Activated T-helper 1 cell treated with anti-CD3 and anti-CD28 coated beads, Interleukin-12 subunit alpha, Interleukin-12 subunit beta, Interleukin-2, Interleukin-4 antibody, amounts not matched to agents 30 ng/mL and 10 ng/mL and 1 ng/mL, durations not matched to agents 14 hours and 24 hours and 36 hours (primary cell): Measurements from ENCODE around the gene TXNL4B. TPM values are rescaled to one million over a fixed set of nuclear protein-coding genes. Genes with fewer than 3 reads are reported as not detected.

Experiments used
- DNase-seq: peaks from one replicate; pipeline ENCODE4 v3.0.0; 2021; ENCODE audit warnings: low spot score
- H3K27ac Mint-ChIP-seq: one replicate; pipeline ENCODE4 v1.8.0; 2021; ENCODE audit warnings: mild to moderate bottlenecking, mixed read lengths
- H3K27me3 Mint-ChIP-seq: one replicate; pipeline ENCODE4 v1.8.0; 2022; ENCODE audit warnings: mild to moderate bottlenecking, moderate library complexity, mixed read lengths; ENCODE audit not compliant: insufficient read depth
- H3K36me3 Mint-ChIP-seq: one replicate; pipeline ENCODE4 v1.8.0; 2021; ENCODE audit warnings: low read depth, mixed read lengths
- H3K4me1 Mint-ChIP-seq: one replicate; pipeline ENCODE4 v1.8.0; 2021; ENCODE audit warnings: low read depth, mixed read lengths
- H3K4me3 Mint-ChIP-seq: one replicate; pipeline ENCODE4 v1.8.0; 2021; ENCODE audit warnings: mild to moderate bottlenecking, moderate library complexity, mixed read lengths
- H3K9me3 Mint-ChIP-seq: one replicate; pipeline ENCODE4 v1.8.0; 2021; ENCODE audit warnings: mixed read lengths
- intact Hi-C: fragments of 100-400 bp; cut with micrococcal nuclease; formaldehyde crosslinking; loops from one replicate; pipeline ENCODE4 v1.15.1; 2024
- total RNA-seq: library from RNA; stranded (reverse); gene quantifications from 2 replicates; pipeline ENCODE4 v1.2.3, GENCODE V29; 2022

Gene TXNL4B
- total RNA-seq, 1 donor from 2014 or later: 25.1 TPM

DNA sequence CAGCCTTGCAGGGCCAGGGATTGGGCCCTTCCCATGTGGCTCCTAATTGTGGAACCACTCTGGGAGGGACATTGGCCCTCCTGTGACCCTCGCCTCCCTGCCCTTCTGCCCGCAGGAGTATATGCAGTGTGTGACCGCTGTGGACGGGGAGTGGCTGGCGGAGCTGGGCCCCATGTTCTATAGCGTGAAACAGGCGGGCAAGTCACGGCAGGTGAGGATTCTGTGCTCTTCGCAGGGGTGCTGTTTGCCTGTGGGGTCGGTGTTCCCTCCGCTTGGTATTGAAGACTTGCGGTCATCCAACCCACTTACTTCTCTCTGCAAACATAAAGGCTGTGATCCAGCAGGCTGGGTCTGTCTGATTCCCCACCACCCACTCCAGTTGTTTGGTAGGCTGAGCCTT is 15.9 kb upstream of the TXNL4B start:
- H3K36me3 Mint-ChIP-seq: peaks cover 62% of the 10 kb centered on the region
- H3K4me1 Mint-ChIP-seq: no peaks in the 10 kb centered on the region
- intact Hi-C loops: no loop called here
- H3K4me3 Mint-ChIP-seq: no peak overlapping the region
- H3K27me3 Mint-ChIP-seq: no peaks in the 10 kb centered on the region
- no peaks in the 10 kb centered on the region for H3K9me3 Mint-ChIP-seq
- H3K27ac Mint-ChIP-seq: no peak overlapping the region
- no peak for DNase-seq

DNA sequence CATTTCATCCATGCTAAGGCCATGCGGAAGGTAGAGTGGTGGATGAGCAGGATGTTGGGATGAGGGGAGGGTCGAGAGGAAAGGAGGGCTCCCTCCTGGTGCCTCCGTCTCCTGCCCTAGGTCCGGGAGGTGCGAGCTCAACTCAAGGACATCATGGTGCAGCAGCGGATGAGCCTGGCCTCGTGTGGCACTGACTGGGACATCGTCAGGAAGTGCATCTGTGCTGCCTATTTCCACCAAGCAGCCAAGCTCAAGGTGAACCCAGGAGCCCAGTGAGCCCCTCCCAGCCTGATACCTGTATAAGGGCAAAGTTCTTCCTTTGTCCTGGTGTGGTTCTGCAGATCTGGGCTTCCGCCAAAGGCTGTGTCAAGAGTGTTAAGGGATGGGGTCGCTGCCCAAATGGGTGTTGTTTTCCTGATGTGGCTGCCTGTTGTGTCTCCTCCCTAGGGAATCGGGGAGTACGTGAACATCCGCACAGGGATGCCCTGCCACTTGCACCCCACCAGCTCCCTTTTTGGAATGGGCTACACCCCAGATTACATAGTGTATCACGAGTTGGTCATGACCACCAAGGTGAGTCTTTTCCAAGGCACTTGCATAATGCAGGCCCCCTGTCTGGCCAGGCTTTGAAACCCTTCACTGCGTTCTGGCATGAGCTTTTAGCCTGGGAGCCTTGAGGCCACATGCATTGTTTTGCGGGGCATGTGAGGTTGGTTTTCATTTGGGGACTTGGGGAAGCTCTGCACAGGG is 15.1 kb upstream of the TXNL4B start:
- no peaks in the 10 kb centered on the region for H3K9me3 Mint-ChIP-seq
- H3K27me3 Mint-ChIP-seq: no peaks in the 10 kb centered on the region
- H3K4me1 Mint-ChIP-seq: no peaks in the 10 kb centered on the region
- peaks cover 67% of the 10 kb centered on the region for H3K36me3 Mint-ChIP-seq
- intact Hi-C loops: no loop called here
- no peak for DNase-seq
- no peak overlapping the region for H3K27ac Mint-ChIP-seq
- no peak overlapping the region for H3K4me3 Mint-ChIP-seq

DNA sequence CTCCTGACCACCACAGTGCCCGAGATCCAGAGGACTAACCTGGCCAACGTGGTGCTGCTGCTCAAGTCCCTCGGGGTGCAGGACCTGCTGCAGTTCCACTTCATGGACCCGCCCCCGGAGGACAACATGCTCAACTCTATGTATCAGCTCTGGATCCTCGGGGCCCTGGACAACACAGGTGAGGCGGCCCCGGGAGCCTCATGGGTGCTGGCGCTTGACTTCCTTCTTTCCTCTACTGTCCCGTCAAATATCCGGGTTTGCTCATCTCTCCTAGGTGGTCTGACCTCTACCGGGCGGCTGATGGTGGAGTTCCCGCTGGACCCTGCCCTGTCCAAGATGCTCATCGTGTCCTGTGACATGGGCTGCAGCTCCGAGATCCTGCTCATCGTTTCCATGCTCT is 14.0 kb upstream of the TXNL4B start:
- DNase-seq: no peak
- Mint-ChIP-seq H3K4me3 (no peak overlapping the region), H3K4me1 (no peaks in the 10 kb centered on the region), H3K27me3 (no peaks in the 10 kb centered on the region), H3K9me3 (no peaks in the 10 kb centered on the region), H3K36me3 (peaks cover 76% of the 10 kb centered on the region), H3K27ac (no peak overlapping the region)
- intact Hi-C loops: no loop called here

- Mint-ChIP-seq H3K27ac (no peak overlapping the region), H3K36me3 (peaks cover 81% of the 10 kb centered on the region), H3K9me3 (no peaks in the 10 kb centered on the region), H3K4me3 (no peak overlapping the region), H3K27me3 (no peaks in the 10 kb centered on the region), H3K4me1 (no peaks in the 10 kb centered on the region)
- intact Hi-C loops: no loop called here
- DNase-seq: no peak
Observed at GRCh38 chr16:72105978-72106377, 12.6 kb upstream of the TXNL4B start.

GRCh38 chr16:72104905-72105304 is 11.5 kb upstream of the TXNL4B start:
- no peak for DNase-seq

DNA sequence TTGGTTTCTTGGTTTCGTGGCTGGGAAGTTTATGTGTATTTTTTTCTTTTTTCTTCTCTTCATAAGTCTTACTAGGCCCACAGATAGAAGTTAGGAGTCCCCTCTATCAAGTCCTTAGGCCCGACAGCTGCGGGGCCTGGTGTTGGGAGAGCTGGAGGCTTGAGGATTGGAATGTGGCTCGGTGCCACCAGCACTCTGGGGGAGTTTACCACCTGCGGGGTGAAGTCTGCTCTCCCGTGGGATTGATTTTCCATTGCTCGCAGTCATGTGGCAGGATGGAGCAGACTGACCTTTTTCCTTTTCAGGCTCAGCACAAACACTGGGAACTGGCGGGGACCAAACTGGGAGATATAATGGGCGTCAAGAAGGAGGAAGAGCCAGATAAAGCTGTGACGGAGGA is 7.8 kb upstream of the TXNL4B start:
- peaks cover 77% of the 10 kb centered on the region for H3K36me3 Mint-ChIP-seq
- intact Hi-C loops: no loop called here
- H3K4me3 Mint-ChIP-seq: no peak overlapping the region
- no peak overlapping the region for H3K27ac Mint-ChIP-seq
- no peaks in the 10 kb centered on the region for H3K9me3 Mint-ChIP-seq
- DNase-seq: no peak
- H3K4me1 Mint-ChIP-seq: peaks cover 14% of the 10 kb centered on the region
- no peaks in the 10 kb centered on the region for H3K27me3 Mint-ChIP-seq

More at GRCh38 chr16:72104905-72105304, 11.5 kb upstream of the TXNL4B start:
- peaks cover 81% of the 10 kb centered on the region for H3K36me3 Mint-ChIP-seq
- H3K27me3 Mint-ChIP-seq: no peaks in the 10 kb centered on the region
- no peaks in the 10 kb centered on the region for H3K4me1 Mint-ChIP-seq
- H3K4me3 Mint-ChIP-seq: no peak overlapping the region
- intact Hi-C loops: no loop called here
- H3K9me3 Mint-ChIP-seq: no peaks in the 10 kb centered on the region
- H3K27ac Mint-ChIP-seq: no peak overlapping the region

GRCh38 chr16:72099377-72099818 is 6.0 kb upstream of the TXNL4B start:
- Mint-ChIP-seq H3K27me3 (no peaks in the 10 kb centered on the region), H3K4me3 (no peak overlapping the region), H3K9me3 (no peaks in the 10 kb centered on the region), H3K27ac (no peak overlapping the region), H3K36me3 (peaks cover 70% of the 10 kb centered on the region), H3K4me1 (peaks cover 32% of the 10 kb centered on the region)
- DNase-seq: peak; percentile 35
- intact Hi-C loops: loop anchor here (1.0 kb wide), 1 partner anchor 33 kb away; no protein-coding TSS in a partner anchor

DNA sequence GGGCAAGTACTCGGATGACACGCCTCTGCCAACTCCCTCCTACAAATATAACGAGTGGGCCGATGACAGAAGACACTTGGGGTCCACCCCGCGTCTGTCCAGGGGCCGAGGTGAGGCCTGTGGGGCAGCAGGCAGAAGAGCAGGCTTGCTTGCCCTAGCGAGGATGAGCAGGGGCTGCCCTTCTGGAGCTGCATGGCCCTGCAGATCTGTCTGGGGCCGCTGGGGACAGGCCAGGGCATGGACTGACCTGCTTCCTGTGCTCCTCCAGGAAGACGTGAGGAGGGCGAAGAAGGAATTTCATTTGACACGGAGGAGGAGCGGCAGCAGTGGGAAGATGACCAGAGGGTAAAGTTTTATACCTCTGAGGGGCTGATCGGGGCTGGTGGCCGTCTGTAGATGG is 5.5 kb upstream of the TXNL4B start:
- Mint-ChIP-seq H3K27me3 (no peaks in the 10 kb centered on the region), H3K27ac (no peak overlapping the region), H3K9me3 (no peaks in the 10 kb centered on the region), H3K4me3 (no peak overlapping the region), H3K4me1 (peaks cover 35% of the 10 kb centered on the region), H3K36me3 (peaks cover 68% of the 10 kb centered on the region)
- no peak for DNase-seq
- intact Hi-C loops: loop anchor here (1.0 kb wide), 1 partner anchor 33 kb away; no protein-coding TSS in a partner anchor

GRCh38 chr16:72094266-72094610 is 818 bp upstream of the TXNL4B start:
- Mint-ChIP-seq H3K9me3 (no peaks in the 10 kb centered on the region), H3K36me3 (peaks cover 39% of the 10 kb centered on the region), H3K4me3 (peak overlapping the region; percentile 99), H3K27ac (peak overlapping the region; percentile 99), H3K4me1 (peaks cover 64% of the 10 kb centered on the region), H3K27me3 (no peaks in the 10 kb centered on the region)
- intact Hi-C loops: loop anchor here (5.0 kb wide), 3 partner anchors 372 to 1292 kb away; partner anchors contain the start of genes PHLPP2 and VAC14
- DNase-seq: no peak

DNA sequence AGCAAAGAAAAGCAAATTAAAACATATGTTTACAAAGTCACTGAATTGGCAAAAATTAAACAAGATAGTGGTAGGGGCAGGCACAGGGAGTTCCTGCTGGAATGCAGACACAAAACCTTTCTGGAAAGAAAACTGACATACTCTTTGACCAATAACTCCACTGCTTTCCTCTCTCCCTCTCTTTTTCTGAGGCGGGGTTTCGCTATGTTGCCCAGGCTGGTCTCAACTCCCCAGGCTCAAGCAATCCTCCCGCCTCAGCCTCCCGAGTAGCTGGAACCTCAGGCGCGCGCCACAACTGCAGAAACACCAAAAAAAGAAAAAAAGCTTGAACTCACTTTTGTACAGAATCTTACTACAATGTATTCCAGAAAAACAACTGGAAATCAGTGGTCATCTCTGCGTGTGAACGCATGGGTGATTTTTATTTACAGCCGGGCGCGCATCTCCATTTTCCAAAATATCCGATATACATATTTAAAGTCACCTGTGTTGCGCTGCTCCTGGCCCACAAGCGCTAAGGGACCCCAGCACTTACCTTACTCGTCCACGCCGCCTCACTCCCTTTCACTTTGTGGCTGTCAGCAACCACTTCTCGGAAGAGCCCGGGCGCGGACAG is 480 bp downstream of the TXNL4B start:
- Mint-ChIP-seq H3K36me3 (peaks cover 45% of the 10 kb centered on the region), H3K9me3 (no peaks in the 10 kb centered on the region), H3K4me1 (peaks cover 64% of the 10 kb centered on the region), H3K27ac (peak overlapping the region; percentile 99), H3K4me3 (peak overlapping the region; percentile 99), H3K27me3 (no peaks in the 10 kb centered on the region)
- intact Hi-C loops: loop anchor here (1.0 to 5.0 kb wide), 8 partner anchors 85 to 1291 kb away; partner anchors contain the start of genes DHODH, IST1, PHLPP2 and VAC14
- DNase-seq: no peak

- H3K27me3 Mint-ChIP-seq: no peaks in the 10 kb centered on the region
- H3K9me3 Mint-ChIP-seq: no peaks in the 10 kb centered on the region
- intact Hi-C loops: loop anchor here (5.0 kb wide), 3 partner anchors 369 to 1289 kb away; partner anchors contain the start of genes PHLPP2 and VAC14
- H3K36me3 Mint-ChIP-seq: peaks cover 43% of the 10 kb centered on the region
- H3K27ac Mint-ChIP-seq: peak overlapping the region; percentile 35
- peak overlapping the region; percentile 99 for H3K4me3 Mint-ChIP-seq
- DNase-seq: no peak
- H3K4me1 Mint-ChIP-seq: peaks cover 51% of the 10 kb centered on the region
Observed at GRCh38 chr16:72091217-72091616, 2.2 kb downstream of the TXNL4B start.

DNA sequence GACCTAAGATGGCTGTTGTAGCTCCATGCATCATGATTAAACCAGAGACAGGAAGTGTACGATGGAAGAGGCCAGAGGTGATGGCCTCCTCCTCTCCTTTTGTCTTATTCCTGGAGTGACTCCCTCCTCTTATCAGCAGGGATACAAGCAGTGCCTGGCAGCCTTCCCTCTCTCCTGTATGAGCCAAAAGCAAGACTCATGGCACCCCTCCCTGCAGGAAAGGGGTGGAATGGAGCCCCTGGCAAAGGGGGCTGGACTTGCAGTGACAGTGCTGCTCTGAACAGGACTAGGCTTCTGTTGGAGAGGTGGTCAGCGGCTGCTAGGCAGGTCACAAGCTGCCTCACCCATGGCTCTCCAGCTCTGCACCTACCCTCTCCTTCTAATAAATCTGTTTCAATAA is 8.4 kb downstream of the TXNL4B start:
- Mint-ChIP-seq H3K9me3 (peaks cover 7% of the 10 kb centered on the region), H3K27me3 (no peaks in the 10 kb centered on the region), H3K27ac (no peak overlapping the region), H3K36me3 (peaks cover 44% of the 10 kb centered on the region), H3K4me1 (peaks cover 2% of the 10 kb centered on the region), H3K4me3 (no peak overlapping the region)
- intact Hi-C loops: no loop called here
- DNase-seq: no peak

- H3K4me3 Mint-ChIP-seq: no peak overlapping the region
- intact Hi-C loops: no loop called here
- H3K27ac Mint-ChIP-seq: no peak overlapping the region
- peaks cover 7% of the 10 kb centered on the region for H3K9me3 Mint-ChIP-seq
- no peaks in the 10 kb centered on the region for H3K27me3 Mint-ChIP-seq
- H3K36me3 Mint-ChIP-seq: peaks cover 41% of the 10 kb centered on the region
- DNase-seq: no peak
- no peaks in the 10 kb centered on the region for H3K4me1 Mint-ChIP-seq
Observed at GRCh38 chr16:72084445-72084844, 9.0 kb downstream of the TXNL4B start.
